ENCODE data around the gene C16orf92. TPM values are rescaled to one million over a fixed set of nuclear protein-coding genes. Genes with fewer than 3 reads are reported as not detected.

Gene C16orf92
- total and polyA plus RNA-seq, 4 experiments from 2014 or later, result not detected

- intact Hi-C loops (cut with micrococcal nuclease), result no loop called here
- Histone ChIP-seq H3K27ac (ENCODE audit: low read depth, low read length) (no peak overlapping the region), H3K4me3 (ENCODE audit: low read length in 2 of 2) (no peak overlapping the region), H3K36me3 (ENCODE audit: insufficient read depth, low read length) (no peaks in the 10 kb centered on the region), H3K27me3 (ENCODE audit: insufficient read depth, low read length) (peaks cover 18% of the 10 kb centered on the region), H3K9me3 (ENCODE audit: control insufficient read depth in 1 of 2, low read length in 2 of 2) (no peaks in the 10 kb centered on the region), H3K4me1 (ENCODE audit: insufficient read depth, low read length) (peaks cover 5% of the 10 kb centered on the region)
- POLR2A ChIA-PET (ENCODE audit: partially characterized antibody), result interaction anchor here (1.2 kb wide), 1 partner anchor 38 kb away, joined by 4 read pairs; the partner anchor contains the start of gene ALDOA
- Mint-ChIP-seq H3K27ac (no peak overlapping the region), H3K36me3 (no peaks in the 10 kb centered on the region), H3K9me3 (peaks cover 0 to 2% (median 0%) of the 10 kb centered on the region in 8 donors), H3K4me3 (no peak overlapping the region), H3K27me3 (peaks cover 27 to 39% of the 10 kb centered on the region in 2 donors), H3K4me1 (peaks cover 4 to 18% (median 5%) of the 10 kb centered on the region in 4 donors)
- no peak for DNase-seq
- CTCF ChIA-PET (ENCODE audit: partially characterized antibody), result no interaction called here
Measured at GRCh38 chr16:30027588-30028437, 4.8 kb downstream of the C16orf92 start.

DNA sequence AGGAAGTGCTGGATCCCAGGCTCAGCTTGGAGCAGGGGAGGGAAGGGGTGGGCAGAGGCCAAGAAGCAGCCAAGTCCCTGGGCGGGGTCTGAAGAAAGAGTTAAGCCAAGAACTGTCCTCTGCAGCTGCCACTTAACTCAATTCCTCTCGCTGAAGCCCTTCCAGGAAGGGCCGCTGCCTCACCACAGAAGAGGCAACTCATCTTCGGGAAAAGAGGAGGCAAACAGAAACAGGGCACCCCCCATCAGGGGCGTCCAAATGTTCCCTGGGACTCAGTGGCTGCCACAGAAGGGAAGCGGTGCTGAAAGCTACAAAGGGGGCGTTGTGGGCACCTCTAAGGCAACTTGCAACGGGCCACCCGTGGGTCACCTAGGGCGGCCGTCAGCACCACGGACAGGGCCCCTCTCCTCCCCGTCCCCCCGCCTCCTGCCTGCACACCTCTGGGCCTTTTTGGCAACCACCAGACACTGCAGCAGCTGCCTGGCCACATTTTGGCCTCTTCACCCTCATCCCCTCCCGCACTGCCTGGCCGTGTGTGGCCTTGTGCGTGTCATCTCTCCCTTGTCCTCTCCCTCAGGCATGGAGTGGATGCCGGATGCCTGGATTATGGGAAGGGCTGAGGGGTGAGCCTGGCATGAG lies 5.6 kb downstream of the C16orf92 start:
- Histone ChIP-seq H3K9me3 (ENCODE audit: control insufficient read depth in 1 of 2, low read length in 2 of 2) (no peaks in the 10 kb centered on the region), H3K27me3 (ENCODE audit: insufficient read depth, low read length) (peaks cover 18% of the 10 kb centered on the region), H3K36me3 (ENCODE audit: insufficient read depth, low read length) (no peaks in the 10 kb centered on the region), H3K4me1 (ENCODE audit: insufficient read depth, low read length) (peaks cover 5% of the 10 kb centered on the region), H3K27ac (ENCODE audit: low read depth, low read length) (no peak overlapping the region), H3K4me3 (ENCODE audit: low read length in 2 of 2) (no peak overlapping the region)
- POLR2A ChIA-PET (ENCODE audit: partially characterized antibody), result interaction anchor here (1.2 kb wide), 1 partner anchor 37 kb away, joined by 4 read pairs; the partner anchor contains the start of gene ALDOA
- Mint-ChIP-seq H3K4me1 (peaks cover 4 to 18% (median 5%) of the 10 kb centered on the region in 4 donors), H3K4me3 (peak overlapping the region in 1 of 8 donors; percentile 30), H3K9me3 (peaks cover 0 to 2% (median 0%) of the 10 kb centered on the region in 8 donors), H3K27me3 (peaks cover 27 to 39% of the 10 kb centered on the region in 2 donors), H3K36me3 (no peaks in the 10 kb centered on the region), H3K27ac (no peak overlapping the region)
- intact Hi-C loops (cut with micrococcal nuclease), result no loop called here
- DNase-seq, result no peak
- CTCF ChIA-PET (ENCODE audit: partially characterized antibody), result no interaction called here

DNA sequence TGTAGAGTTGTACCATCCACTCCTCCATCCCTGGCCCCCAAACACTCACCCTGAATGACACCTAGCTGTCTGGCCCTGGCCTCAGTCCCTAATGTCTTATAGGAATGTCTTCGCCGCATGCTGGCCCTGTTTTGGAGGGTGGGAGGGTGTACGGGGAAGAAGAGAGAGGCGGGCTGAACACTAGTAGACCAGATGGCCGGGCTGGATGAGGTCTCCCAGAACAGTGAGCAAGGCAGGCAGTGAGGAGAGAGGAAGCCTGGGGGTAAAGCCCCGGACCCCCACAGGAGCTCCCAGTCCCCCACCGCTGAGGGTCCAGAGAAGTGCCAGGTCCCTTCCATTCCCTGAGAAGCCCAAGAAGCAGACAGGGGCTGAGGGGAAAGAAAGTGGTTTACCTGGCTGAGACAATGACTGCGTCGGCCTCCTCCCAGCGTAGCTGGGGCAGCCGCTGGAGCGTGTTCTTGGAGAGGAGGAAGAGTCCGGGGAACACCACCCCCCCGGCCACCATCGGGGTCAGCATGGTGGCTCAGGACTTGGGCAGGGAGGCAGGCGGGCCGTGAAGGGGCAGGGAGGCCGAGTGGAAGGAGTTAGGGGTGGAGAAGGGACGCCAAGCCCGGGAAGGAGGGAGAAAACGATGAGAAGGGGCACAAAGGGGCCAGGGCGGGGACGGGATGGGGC lies 7.2 kb downstream of the C16orf92 start:
- intact Hi-C loops (cut with micrococcal nuclease), result no loop called here
- POLR2A ChIA-PET (ENCODE audit: partially characterized antibody), result no interaction called here
- no peak overlapping the region for H3K4me3 ChIP-seq (ENCODE audit: low read length in 2 of 2)
- H3K27ac Mint-ChIP-seq, result no peak overlapping the region
- H3K4me1 Mint-ChIP-seq, result peaks cover 4 to 18% (median 5%) of the 10 kb centered on the region in 4 donors
- no peak overlapping the region for H3K27ac ChIP-seq (ENCODE audit: low read depth, low read length)
- peak overlapping the region in 2 of 8 donors; percentile 39 for H3K4me3 Mint-ChIP-seq
- CTCF ChIA-PET (ENCODE audit: partially characterized antibody), result interaction anchor here (0.9 kb wide), 1 partner anchor 21 kb away, joined by 3 read pairs; no protein-coding TSS in a partner anchor
- H3K27me3 ChIP-seq (ENCODE audit: insufficient read depth, low read length), result peaks cover 18% of the 10 kb centered on the region
- H3K9me3 Mint-ChIP-seq, result peaks cover 0 to 2% (median 0%) of the 10 kb centered on the region in 8 donors
- H3K36me3 ChIP-seq (ENCODE audit: insufficient read depth, low read length), result no peaks in the 10 kb centered on the region
- no peak for DNase-seq
- H3K36me3 Mint-ChIP-seq, result no peaks in the 10 kb centered on the region
- peaks cover 5% of the 10 kb centered on the region for H3K4me1 ChIP-seq (ENCODE audit: insufficient read depth, low read length)
- H3K27me3 Mint-ChIP-seq, result peaks cover 30 to 43% of the 10 kb centered on the region in 2 donors
- H3K9me3 ChIP-seq (ENCODE audit: control insufficient read depth in 1 of 2, low read length in 2 of 2), result no peaks in the 10 kb centered on the region

- Mint-ChIP-seq H3K4me1 (peaks cover 4 to 18% (median 5%) of the 10 kb centered on the region in 4 donors), H3K36me3 (no peaks in the 10 kb centered on the region), H3K27ac (peak within 1 kb of the TSS in 1 of 7 donors; percentile 48), H3K9me3 (peaks cover 0 to 2% (median 0%) of the 10 kb centered on the region in 8 donors), H3K4me3 (peak within 1 kb of the TSS in 6 of 8 donors; percentile 35 to 76 (median 41)), H3K27me3 (peaks cover 31 to 44% of the 10 kb centered on the region in 2 donors)
- peaks cover 5% of the 10 kb centered on the region for H3K4me1 ChIP-seq (ENCODE audit: insufficient read depth, low read length)
- ChIA-PET POLR2A (ENCODE audit: partially characterized antibody) (interaction anchor here (1.3 kb wide), 1 partner anchor 330 kb away, joined by 5 read pairs; no protein-coding TSS in a partner anchor), CTCF (ENCODE audit: partially characterized antibody) (interaction anchor here (0.9 to 2.7 kb wide), 10 partner anchors 12 to 351 kb away, joined by 3 to 21 read pairs (median 5); partner anchors contain the start of gene TMEM219)
- no peak within 1 kb of the TSS for H3K27ac ChIP-seq (ENCODE audit: low read depth, low read length)
- no peaks in the 10 kb centered on the region for H3K36me3 ChIP-seq (ENCODE audit: insufficient read depth, low read length)
- DNase-seq, result peak in 1 of 5 donors; percentile 33
- intact Hi-C loops (cut with micrococcal nuclease), result no loop called here
- no peak within 1 kb of the TSS for H3K4me3 ChIP-seq (ENCODE audit: low read length in 2 of 2)
- H3K27me3 ChIP-seq (ENCODE audit: insufficient read depth, low read length), result peaks cover 18% of the 10 kb centered on the region
- H3K9me3 ChIP-seq (ENCODE audit: control insufficient read depth in 1 of 2, low read length in 2 of 2), result no peaks in the 10 kb centered on the region
Measured at GRCh38 chr16:30030841-30031413, 7.9 kb downstream of the C16orf92 start, which contains the start of gene TLCD3B. TLCD3B (minus strand) TSS chr16:30031271; CDS start chr16:30030527, 744 bp downstream.

DNA sequence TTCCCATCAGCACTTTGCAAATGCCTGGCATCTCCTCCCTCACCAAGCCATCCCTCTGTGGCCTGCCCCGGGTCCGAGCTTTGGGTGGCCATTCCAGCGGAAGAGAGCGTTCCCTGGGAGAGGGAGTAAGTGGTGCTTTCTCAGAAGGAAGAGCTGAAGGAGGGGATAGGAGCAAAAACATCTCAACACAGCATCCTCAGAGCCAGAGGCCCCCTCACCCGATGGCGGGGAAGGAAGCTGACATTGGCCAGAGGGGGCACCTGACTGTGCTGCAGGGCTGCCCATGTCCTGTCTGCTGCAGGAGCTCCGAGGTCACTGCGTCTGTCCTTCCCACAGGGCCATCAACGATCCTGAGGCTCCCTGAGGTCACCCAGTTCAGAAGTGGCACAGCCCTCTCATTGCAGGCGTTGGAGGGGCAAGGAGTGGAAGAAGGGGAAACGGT lies 8.5 kb downstream of the C16orf92 start:
- H3K36me3 Mint-ChIP-seq, result no peaks in the 10 kb centered on the region
- peaks cover 5% of the 10 kb centered on the region for H3K4me1 ChIP-seq (ENCODE audit: insufficient read depth, low read length)
- no peaks in the 10 kb centered on the region for H3K36me3 ChIP-seq (ENCODE audit: insufficient read depth, low read length)
- no peak overlapping the region for H3K27ac ChIP-seq (ENCODE audit: low read depth, low read length)
- intact Hi-C loops (cut with micrococcal nuclease), result no loop called here
- CTCF ChIA-PET (ENCODE audit: partially characterized antibody), result interaction anchor here (0.9 to 2.7 kb wide), 18 partner anchors 10 to 365 kb away, joined by 3 to 21 read pairs (median 5); partner anchors contain the start of genes QPRT and TMEM219
- no peaks in the 10 kb centered on the region for H3K9me3 ChIP-seq (ENCODE audit: control insufficient read depth in 1 of 2, low read length in 2 of 2)
- H3K27me3 ChIP-seq (ENCODE audit: insufficient read depth, low read length), result peaks cover 18% of the 10 kb centered on the region
- H3K9me3 Mint-ChIP-seq, result peaks cover 0 to 2% (median 0%) of the 10 kb centered on the region in 8 donors
- peaks cover 4 to 18% (median 5%) of the 10 kb centered on the region in 4 donors for H3K4me1 Mint-ChIP-seq
- DNase-seq, result peak in 1 of 5 donors; percentile 29
- peaks cover 31 to 44% of the 10 kb centered on the region in 2 donors for H3K27me3 Mint-ChIP-seq
- peak overlapping the region in 1 of 8 donors; percentile 38 for H3K4me3 Mint-ChIP-seq
- H3K27ac Mint-ChIP-seq, result no peak overlapping the region
- POLR2A ChIA-PET (ENCODE audit: partially characterized antibody), result interaction anchor here (0.7 to 1.3 kb wide), 3 partner anchors 26 to 331 kb away, joined by 3 to 5 read pairs (median 3); no protein-coding TSS in a partner anchor
- H3K4me3 ChIP-seq (ENCODE audit: low read length in 2 of 2), result no peak overlapping the region

DNA sequence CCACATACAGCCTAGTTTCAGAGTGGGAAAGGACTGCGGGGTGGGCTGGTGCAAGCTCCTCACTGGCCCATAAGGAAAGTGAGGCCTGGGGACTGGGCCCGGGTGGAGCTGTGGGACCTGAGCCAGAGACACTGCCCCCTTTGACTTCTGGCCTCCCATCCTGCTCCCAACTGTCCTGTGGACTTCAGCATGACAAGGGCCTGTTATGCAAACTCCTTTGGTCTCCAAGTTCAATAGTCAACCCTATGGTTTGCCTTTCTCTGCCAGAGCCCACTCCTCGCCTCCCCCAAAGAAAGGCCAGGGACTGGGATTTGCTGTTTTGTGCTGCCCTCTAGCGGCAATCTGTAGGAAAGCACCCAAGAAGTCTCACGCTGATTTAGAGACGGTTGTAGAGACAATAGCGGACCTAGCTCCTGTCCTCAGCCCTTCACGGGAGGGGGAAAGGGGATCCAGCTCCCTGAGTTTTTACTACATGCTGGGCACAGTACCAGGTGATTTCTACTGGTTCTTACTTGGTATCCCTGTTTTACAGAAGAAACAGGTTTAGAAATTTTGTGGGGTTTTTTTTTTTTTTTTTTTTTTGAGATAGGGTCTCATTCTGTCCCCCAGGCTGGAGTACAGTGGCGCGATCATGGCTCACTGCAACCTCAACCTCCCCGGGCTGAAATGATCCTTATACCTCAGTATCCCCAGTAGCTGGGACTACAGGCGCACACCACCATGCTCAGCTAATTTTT lies 9.3 kb downstream of the C16orf92 start:
- Histone ChIP-seq H3K9me3 (ENCODE audit: control insufficient read depth in 1 of 2, low read length in 2 of 2) (no peaks in the 10 kb centered on the region), H3K4me3 (ENCODE audit: low read length in 2 of 2) (no peak overlapping the region), H3K27ac (ENCODE audit: low read depth, low read length) (no peak overlapping the region), H3K36me3 (ENCODE audit: insufficient read depth, low read length) (no peaks in the 10 kb centered on the region), H3K27me3 (ENCODE audit: insufficient read depth, low read length) (peaks cover 18% of the 10 kb centered on the region), H3K4me1 (ENCODE audit: insufficient read depth, low read length) (peaks cover 5% of the 10 kb centered on the region)
- Mint-ChIP-seq H3K27ac (peak overlapping the region in 1 of 7 donors; percentile 48), H3K4me3 (peak overlapping the region in 5 of 8 donors; percentile 35 to 76 (median 43)), H3K36me3 (no peaks in the 10 kb centered on the region), H3K9me3 (peaks cover 0 to 2% (median 0%) of the 10 kb centered on the region in 8 donors), H3K27me3 (peaks cover 26 to 37% of the 10 kb centered on the region in 2 donors), H3K4me1 (peaks cover 4 to 18% (median 4%) of the 10 kb centered on the region in 4 donors)
- ChIA-PET CTCF (ENCODE audit: partially characterized antibody) (interaction anchor here (0.7 to 2.7 kb wide), 28 partner anchors 9 to 392 kb away, joined by 3 to 21 read pairs (median 4); partner anchors contain the start of genes KCTD13, QPRT, TAOK2 and TMEM219), POLR2A (ENCODE audit: partially characterized antibody) (interaction anchor here (0.7 to 1.3 kb wide), 3 partner anchors 27 to 332 kb away, joined by 3 to 5 read pairs (median 3); no protein-coding TSS in a partner anchor)
- intact Hi-C loops (cut with micrococcal nuclease), result no loop called here
- DNase-seq, result peak; percentile 61 to 70 (median 66)

Data from CD4-positive, alpha-beta memory T cell (primary cell).